Neural progenitor cell (in vitro differentiated cells): Measurements from ENCODE around the gene CXCR5.

Experiments used
- CTCF ChIP-seq: fragments of 200-600 bp; sonication (generic); IDR thresholded peaks from 2 replicates; pipeline ENCODE4 v1.5.1; 2017; ENCODE audit warnings: antibody characterized with exemption, mild to moderate bottlenecking
- EZH2 ChIP-seq: fragments of 200-600 bp; sonication (generic); IDR thresholded peaks from 2 replicates; pipeline ENCODE4 v1.6.1; 2017; ENCODE audit warnings: antibody characterized with exemption, mild to moderate bottlenecking, moderate library complexity
- EZH2phosphoT487 ChIP-seq: fragments of 200-600 bp; sonication (generic); IDR thresholded peaks from 2 replicates; pipeline ENCODE4 v1.6.1; 2017; ENCODE audit warnings: antibody characterized with exemption

DNA sequence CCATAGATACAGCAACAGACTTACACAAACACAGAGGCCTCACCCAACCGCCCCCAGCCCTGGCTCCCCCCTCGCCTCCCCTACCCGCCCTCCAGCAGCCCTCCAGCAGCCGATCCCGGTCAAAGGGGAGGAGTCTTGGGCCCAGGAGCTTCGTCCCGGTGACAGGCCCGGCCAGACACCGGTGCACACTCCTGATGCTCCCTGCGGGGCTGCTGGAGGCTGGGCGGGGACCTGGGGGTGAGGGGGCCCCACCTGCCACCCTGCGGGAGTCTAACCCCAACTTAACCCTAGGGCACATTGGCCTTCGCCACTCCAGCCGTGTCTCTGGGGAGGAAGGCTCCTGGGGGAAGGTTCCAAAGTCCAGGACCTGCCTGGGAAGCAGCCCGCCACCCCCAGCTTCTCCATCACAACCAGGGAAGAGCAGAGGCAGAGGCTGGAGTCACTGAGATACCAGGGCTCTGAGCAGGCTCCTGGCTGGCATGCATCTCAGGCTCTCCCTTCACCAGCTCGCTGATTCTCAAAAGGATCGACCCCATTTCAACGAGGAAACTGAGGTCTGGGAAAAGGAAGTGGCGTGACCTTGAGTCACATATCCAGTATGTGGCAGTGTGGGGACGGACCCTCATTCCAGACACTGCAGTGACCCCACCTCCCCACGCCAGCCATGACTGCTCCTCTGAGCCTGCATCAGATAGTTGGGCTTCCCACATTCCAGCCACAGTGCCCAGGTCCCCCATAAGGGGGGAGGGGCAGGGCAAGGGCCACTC is 27.6 kb downstream of the CXCR5 start:
- no peak for TF ChIP-seq CTCF
- no peak for TF ChIP-seq EZH2
- TF ChIP-seq EZH2phosphoT487: no peak
